Measurements from ENCODE around the gene CC2D1A.

- TF ChIP-seq POLR2AphosphoS5 (IDR thresholded peaks at IDR 0.05; ENCODE audit: low read depth, low read length) (no peak), NRF1 (IDR thresholded peaks at IDR 0.05; ENCODE audit: low read depth, low read length) (no peak), PBX3 (IDR thresholded peaks at IDR 0.05) (no peak), EZH2phosphoT487 (IDR thresholded peaks at IDR 0.05; ENCODE audit: borderline replicate concordance, low read depth) (no peak), CTCF (IDR thresholded peaks at IDR 0.05) (no peak)
Observed at GRCh38 chr19:13870873-13871272, 35.1 kb upstream of the CC2D1A start.
